Transverse colon (tissue), 4 donors: ENCODE results near the gene TOGARAM2. TPM values are rescaled to one million over a fixed set of nuclear protein-coding genes. Genes with fewer than 3 reads are reported as not detected.

Experiments
- DNase-seq: peaks from one replicate; pipeline ENCODE4 v3.0.0-alpha.2; 2019
- H3K27ac ChIP-seq, 4 donors: fragments of 200-600 bp; sonication (generic); 2 replicates each; pipeline ENCODE4 v1.5.1; 2016 to 2018; ENCODE audit warnings: inconsistent platforms in 4 of 4
- H3K27me3 ChIP-seq: fragments of 200-600 bp; sonication (generic); 2 replicates; pipeline ENCODE4 v1.5.1; 2017; ENCODE audit warnings: inconsistent platforms
- H3K36me3 ChIP-seq, 4 donors: fragments of 200-600 bp; sonication (generic); 2 replicates each; pipeline ENCODE4 v1.5.1; 2017 to 2019; ENCODE audit warnings: inconsistent platforms in 4 of 4
- H3K4me1 ChIP-seq, 4 donors: fragments of 200-600 bp; sonication (generic); 2 replicates each; pipeline ENCODE4 v1.5.1; 2017 to 2020; ENCODE audit warnings: inconsistent platforms in 4 of 4
- H3K4me3 ChIP-seq, 4 donors: fragments of 200-600 bp; sonication (generic); 1 replicate in 1 of 4; 2 replicates in 3 of 4; pipeline versions ENCODE4 v1.5.1 to v1.6.1; 2017 to 2019; ENCODE audit warnings: inconsistent platforms in 4 of 4
- H3K9me3 ChIP-seq, 2 donors: fragments of 200-600 bp; sonication (generic); 2 replicates each; pipeline ENCODE4 v1.5.1; 2017 to 2019; ENCODE audit warnings: inconsistent platforms in 2 of 2
- CTCF ChIP-seq, 5 experiments: fragments of 200-600 bp in 3 of 5; fragments of 450-650 bp in 2 of 5; sonication (generic) in 3 of 5; IDR thresholded peaks; 1 replicate in 2 of 5; 2 replicates in 3 of 5; pipeline ENCODE4 v1.5.1; 2016 to 2017; ENCODE audit warnings: antibody characterized with exemption in 5 of 5, inconsistent platforms in 3 of 5, mild to moderate bottlenecking in 2 of 5, moderate library complexity in 1 of 5
- EP300 ChIP-seq: sonication (generic); formaldehyde crosslinking; IDR thresholded peaks from one replicate; pipeline ENCODE4 v1.6.1; 2017; ENCODE audit warnings: antibody characterized with exemption, low read depth
- POLR2A ChIP-seq: fragments of 450-650 bp; IDR thresholded peaks from one replicate; pipeline ENCODE4 v1.6.1; 2016; ENCODE audit warnings: antibody characterized with exemption, mild to moderate bottlenecking, moderate library complexity
- POLR2AphosphoS5 ChIP-seq, 3 donors: sonication (generic); formaldehyde crosslinking; IDR thresholded peaks; one replicate each; pipeline ENCODE4 v1.6.1; 2016; ENCODE audit warnings: antibody characterized with exemption in 3 of 3
- WGBS, 2 donors: methylation state at CpG; one replicate each; pipeline ENCODE4 v1.1.5; 2018; ENCODE audit warnings: low coverage in 1 of 2; 5-methylcytosine and 5-hydroxymethylcytosine counted together
- in situ Hi-C, 4 donors: fragments of 200-750 bp; cut with MboI; loops; one replicate each; pipeline versions ENCODE4 v1.15.0 to v1.15.1; 2017; ENCODE audit warnings: low sequenced_read_pairs in 3 of 4, low pct_ligation_motif_present in 1 of 4, low pct_unique_long_range_greater_than_20kb in 1 of 4
- intact Hi-C: fragments of 100-400 bp; cut with DNase I; formaldehyde crosslinking; loops from one replicate; pipeline ENCODE4 v1.15.1; 2023; ENCODE audit warnings: low total_unique reads
- total RNA-seq, 4 donors: library from RNA; depleted of rRNA; stranded (reverse); fragments of >200 nt; gene quantifications; one replicate each; pipeline ENCODE4 v1.1.0, GENCODE V29; 2016

Gene TOGARAM2
- total RNA-seq, 4 donors from 2014 or later = 0.79 to 7.1 (median 3.1) TPM; not detected in 1

- no peaks in the 10 kb centered on the region for H3K9me3 ChIP-seq
- no peaks in the 10 kb centered on the region for H3K27me3 ChIP-seq
- WGBS, 2 donors = 72 to 75% methylated on average over 3 to 7 of the region's 7 CpGs
- TF ChIP-seq CTCF (IDR thresholded peaks at IDR 0.05) = no peak
- TF ChIP-seq EP300 = no peak
- TF ChIP-seq POLR2A = no peak
- H3K27ac ChIP-seq = no peak overlapping the region
- no peak for DNase-seq
- H3K36me3 ChIP-seq = no peaks in the 10 kb centered on the region
- in situ Hi-C loops (no loop called here), intact Hi-C loops (no loop called here)
- no peak overlapping the region for H3K4me3 ChIP-seq
- peaks cover 0 to 9% (median 2%) of the 10 kb centered on the region in 4 donors for H3K4me1 ChIP-seq
Observed at GRCh38 chr2:29068513-29068912, 87.4 kb downstream of the TOGARAM2 start.

- intact Hi-C loops = no loop called here
- no peaks in the 10 kb centered on the region for H3K27me3 ChIP-seq
- WGBS, 2 donors = 85% methylated on average over 12 of the region's 12 CpGs; no CpG with 5 or more reads in 1 of the 2 donors
- TF ChIP-seq POLR2AphosphoS5 (IDR thresholded peaks at IDR 0.05) = no peak
- no peak for TF ChIP-seq CTCF (IDR thresholded peaks at IDR 0.05)
- no peaks in the 10 kb centered on the region for H3K9me3 ChIP-seq
- H3K4me1 ChIP-seq = no peaks in the 10 kb centered on the region
- in situ Hi-C loops = no loop called here
- no peak for DNase-seq
- no peaks in the 10 kb centered on the region for H3K36me3 ChIP-seq
- H3K27ac ChIP-seq = no peak overlapping the region
- H3K4me3 ChIP-seq = no peak overlapping the region
Observed at GRCh38 chr2:29070526-29070925, 89.4 kb downstream of the TOGARAM2 start.

GRCh38 chr2:29071032-29071975, 90.2 kb downstream of the TOGARAM2 start:
- H3K9me3 ChIP-seq = no peaks in the 10 kb centered on the region
- TF ChIP-seq EP300 (no peak), POLR2AphosphoS5 (IDR thresholded peaks at IDR 0.05) (no peak), CTCF (IDR thresholded peaks at IDR 0.05) (no peak), POLR2A (no peak)
- no peaks in the 10 kb centered on the region for H3K36me3 ChIP-seq
- H3K27me3 ChIP-seq = no peaks in the 10 kb centered on the region
- no peak overlapping the region for H3K27ac ChIP-seq
- intact Hi-C loops (no loop called here), in situ Hi-C loops (no loop called here)
- H3K4me3 ChIP-seq = no peak overlapping the region
- 81 to 100% methylated on average over 1 to 19 of the region's 19 CpGs for WGBS, 2 donors
- no peak for DNase-seq
- H3K4me1 ChIP-seq = no peaks in the 10 kb centered on the region

- Histone ChIP-seq H3K4me3 (no peak overlapping the region), H3K27me3 (no peaks in the 10 kb centered on the region), H3K27ac (no peak overlapping the region), H3K4me1 (no peaks in the 10 kb centered on the region), H3K9me3 (no peaks in the 10 kb centered on the region), H3K36me3 (no peaks in the 10 kb centered on the region)
- intact Hi-C loops = no loop called here
- TF ChIP-seq POLR2A (no peak), EP300 (no peak), POLR2AphosphoS5 (IDR thresholded peaks at IDR 0.05) (no peak), CTCF (IDR thresholded peaks at IDR 0.05) (no peak)
- no peak for DNase-seq
- 79% methylated on average over 8 of the region's 8 CpGs; no CpG with 5 or more reads in 1 of the 2 donors for WGBS, 2 donors
- in situ Hi-C loops = no loop called here
Observed at GRCh38 chr2:29072251-29072650, 91.2 kb downstream of the TOGARAM2 start.
